Nephron (organoid): ENCODE results near the gene CPLX1.

Source experiments
- H3K27ac Mint-ChIP-seq, 3 experiments: 2 replicates each; pipeline ENCODE4 v1.8.0; 2020; ENCODE audit warnings: mixed read lengths in 3 of 3, mild to moderate bottlenecking in 2 of 3, moderate library complexity in 1 of 3
- H3K27me3 Mint-ChIP-seq: 2 replicates; pipeline ENCODE4 v1.8.0; 2021; ENCODE audit warnings: low read depth, mild to moderate bottlenecking, moderate library complexity, mixed read lengths
- H3K36me3 Mint-ChIP-seq: 2 replicates; pipeline ENCODE4 v1.8.0; 2020; ENCODE audit warnings: low read depth, mixed read lengths
- H3K4me1 Mint-ChIP-seq: 2 replicates; pipeline ENCODE4 v1.8.0; 2020; ENCODE audit warnings: mixed read lengths
- H3K4me3 Mint-ChIP-seq, 3 experiments: 2 replicates each; pipeline ENCODE4 v1.8.0; 2020; ENCODE audit warnings: mild to moderate bottlenecking in 3 of 3, mixed read lengths in 3 of 3, moderate library complexity in 2 of 3
- H3K9me3 Mint-ChIP-seq: 2 replicates; pipeline ENCODE4 v1.8.0; 2020; ENCODE audit warnings: mixed read lengths
- CTCF ChIP-seq, 3 experiments: fragments of 200-600 bp; sonication (generic); IDR thresholded peaks; one replicate each; pipeline ENCODE4 v1.5.0; 2021; ENCODE audit warnings: antibody characterized with exemption in 3 of 3; ENCODE audit not compliant: unreplicated experiment in 3 of 3

The CPLX1 gene

GRCh38 chr4:839675-840443, 13.9 kb upstream of the CPLX1 start:
- Mint-ChIP-seq H3K27me3 (peaks cover 4% of the 10 kb centered on the region), H3K9me3 (peaks cover 32% of the 10 kb centered on the region)

GRCh38 chr4:837772-838171, 11.8 kb upstream of the CPLX1 start:
- Mint-ChIP-seq H3K36me3 (peaks cover 33% of the 10 kb centered on the region), H3K4me1 (no peaks in the 10 kb centered on the region), H3K27me3 (peaks cover 4% of the 10 kb centered on the region), H3K4me3 (no peak overlapping the region), H3K9me3 (peaks cover 32% of the 10 kb centered on the region), H3K27ac (no peak overlapping the region)
- TF ChIP-seq CTCF (IDR thresholded peaks at IDR 0.05; ENCODE audit: unreplicated experiment in 3 of 3): no peak

More at GRCh38 chr4:839675-840443, 13.9 kb upstream of the CPLX1 start:
- H3K36me3 Mint-ChIP-seq: peaks cover 37% of the 10 kb centered on the region
- no peak overlapping the region for H3K4me3 Mint-ChIP-seq
- no peaks in the 10 kb centered on the region for H3K4me1 Mint-ChIP-seq
- no peak for TF ChIP-seq CTCF (IDR thresholded peaks at IDR 0.05; ENCODE audit: unreplicated experiment in 3 of 3)
- H3K27ac Mint-ChIP-seq: no peak overlapping the region

GRCh38 chr4:836750-837301, 10.9 kb upstream of the CPLX1 start:
- H3K4me3 Mint-ChIP-seq: no peak overlapping the region
- peaks cover 4% of the 10 kb centered on the region for H3K27me3 Mint-ChIP-seq
- H3K27ac Mint-ChIP-seq: no peak overlapping the region
- peaks cover 26% of the 10 kb centered on the region for H3K36me3 Mint-ChIP-seq
- H3K4me1 Mint-ChIP-seq: no peaks in the 10 kb centered on the region
- H3K9me3 Mint-ChIP-seq: peaks cover 30% of the 10 kb centered on the region
- TF ChIP-seq CTCF (IDR thresholded peaks at IDR 0.05; ENCODE audit: unreplicated experiment in 3 of 3): no peak

GRCh38 chr4:836003-836511, 10.1 kb upstream of the CPLX1 start:
- no peaks in the 10 kb centered on the region for H3K4me1 Mint-ChIP-seq
- H3K9me3 Mint-ChIP-seq: peaks cover 27% of the 10 kb centered on the region
- no peak overlapping the region for H3K27ac Mint-ChIP-seq
- peaks cover 4% of the 10 kb centered on the region for H3K27me3 Mint-ChIP-seq
- no peak overlapping the region for H3K4me3 Mint-ChIP-seq
- TF ChIP-seq CTCF (IDR thresholded peaks at IDR 0.05; ENCODE audit: unreplicated experiment in 3 of 3): no peak
- H3K36me3 Mint-ChIP-seq: peaks cover 22% of the 10 kb centered on the region

GRCh38 chr4:835148-836002, 9.4 kb upstream of the CPLX1 start:
- Mint-ChIP-seq H3K9me3 (peaks cover 24% of the 10 kb centered on the region), H3K27ac (no peak overlapping the region), H3K4me3 (no peak overlapping the region), H3K4me1 (no peaks in the 10 kb centered on the region), H3K36me3 (peaks cover 18% of the 10 kb centered on the region), H3K27me3 (peaks cover 6% of the 10 kb centered on the region)
- no peak for TF ChIP-seq CTCF (IDR thresholded peaks at IDR 0.05; ENCODE audit: unreplicated experiment in 3 of 3)
